ENCODE data around the gene NDFIP2.
A peak's percentile ranks its signal among the peaks of the same experiment; 100 is the strongest.

NDFIP2 gene

GRCh38 chr13:79458436-79458835 lies 22.5 kb upstream of the NDFIP2 start:
- DNase-seq (ENCODE audit: low spot score), result no peak

GRCh38 chr13:79459906-79460305 lies 21.0 kb upstream of the NDFIP2 start:
- no peak for DNase-seq (ENCODE audit: low spot score)

DNA sequence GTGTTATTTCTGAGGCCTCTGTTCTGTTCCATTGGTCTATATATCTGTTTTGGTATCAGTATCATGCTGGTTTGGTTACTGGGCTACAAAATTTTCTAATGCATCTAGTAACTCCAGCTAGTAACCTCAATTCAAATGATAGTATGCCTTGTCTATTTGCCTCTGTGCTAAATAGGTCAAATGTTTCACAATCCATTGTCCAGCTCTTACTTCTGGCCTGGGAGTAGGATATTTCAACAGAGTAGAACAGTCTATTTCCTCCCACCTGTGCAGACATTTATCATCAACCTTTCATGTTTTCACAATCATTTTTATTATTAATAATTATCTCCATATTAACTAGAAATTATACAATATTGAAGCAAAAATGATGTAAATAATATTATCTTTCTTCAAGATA lies 18.1 kb upstream of the NDFIP2 start:
- no peak for DNase-seq (ENCODE audit: low spot score)

DNA sequence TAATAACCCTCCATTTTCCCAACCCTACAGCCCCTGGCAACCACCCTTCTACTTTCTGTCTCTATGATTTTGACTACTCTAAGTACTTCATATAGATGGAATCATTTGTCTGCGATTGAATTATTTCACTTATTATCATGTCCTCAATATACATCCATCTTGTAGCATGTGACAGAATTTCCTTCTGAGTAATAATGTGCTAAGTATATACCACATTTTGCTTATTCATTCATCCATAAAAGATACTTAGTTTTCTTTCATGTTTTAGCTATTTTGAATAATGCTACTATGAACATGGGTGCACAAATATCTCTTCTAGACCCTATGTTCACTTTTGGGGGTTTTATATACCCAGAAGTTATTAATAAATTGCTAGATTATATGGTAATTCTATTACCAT lies 17.4 kb upstream of the NDFIP2 start:
- no peak for DNase-seq (ENCODE audit: low spot score)

DNA sequence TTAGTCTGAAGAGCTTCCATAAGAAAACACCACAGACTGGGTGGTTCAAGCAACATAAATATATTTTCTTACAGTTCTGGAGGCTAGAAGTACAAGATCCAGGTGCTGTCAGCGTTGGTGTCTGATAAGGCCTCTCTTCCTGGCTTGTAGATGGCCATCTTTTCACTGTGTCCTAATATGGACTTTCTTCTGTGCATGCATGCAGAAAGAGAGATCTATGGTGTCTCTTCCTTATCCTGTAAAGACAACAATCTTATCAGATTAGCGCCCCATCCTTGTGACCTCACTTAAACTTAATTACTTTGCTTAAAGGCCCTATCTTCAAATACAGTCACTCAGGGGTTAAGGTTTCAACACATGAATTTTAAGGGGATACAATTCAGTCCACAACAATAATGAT lies 14.1 kb upstream of the NDFIP2 start:
- DNase-seq (ENCODE audit: low spot score), result no peak

DNA sequence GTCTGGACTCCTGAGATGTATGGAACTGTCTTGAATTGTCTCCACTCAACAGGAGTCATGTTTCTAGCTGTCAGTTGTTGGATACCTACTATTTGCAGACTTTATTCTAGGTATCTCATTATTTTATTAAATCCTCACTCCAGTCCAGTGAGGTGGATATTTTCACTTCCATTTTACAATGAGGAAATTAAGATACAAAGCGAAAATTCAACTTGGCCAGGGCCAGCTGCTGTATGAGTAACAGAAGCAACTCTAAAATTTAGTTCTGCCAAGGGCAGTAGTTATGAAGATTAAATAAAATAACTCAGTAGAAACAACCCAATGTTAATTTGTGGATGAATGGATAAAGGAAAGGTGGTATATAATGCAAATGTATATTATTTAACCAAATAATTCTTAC lies 12.6 kb upstream of the NDFIP2 start:
- no peak for DNase-seq (ENCODE audit: low spot score)

DNA sequence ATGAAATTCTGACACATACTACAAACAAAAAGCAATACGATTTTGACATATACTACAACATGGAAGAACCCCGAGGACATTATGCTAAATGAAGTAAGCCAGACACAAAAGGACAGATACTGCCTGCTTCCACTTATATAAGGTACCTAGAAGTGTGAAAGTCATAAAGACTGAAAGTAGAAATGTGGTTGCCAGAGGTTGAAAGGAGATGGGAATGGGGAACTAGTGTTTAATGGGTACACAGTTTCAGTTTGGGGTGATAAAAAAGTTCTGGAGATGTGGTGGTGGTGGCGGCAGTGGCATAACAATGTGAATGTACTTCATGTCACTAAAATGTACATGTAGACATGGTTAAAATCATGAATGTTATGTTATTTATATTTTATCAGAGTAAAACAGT lies 12.1 kb upstream of the NDFIP2 start:
- no peak for DNase-seq (ENCODE audit: low spot score)

- DNase-seq (ENCODE audit: low spot score), result no peak
These were observed 11.3 kb upstream of the NDFIP2 start for GRCh38 chr13:79469608-79470007.

DNA sequence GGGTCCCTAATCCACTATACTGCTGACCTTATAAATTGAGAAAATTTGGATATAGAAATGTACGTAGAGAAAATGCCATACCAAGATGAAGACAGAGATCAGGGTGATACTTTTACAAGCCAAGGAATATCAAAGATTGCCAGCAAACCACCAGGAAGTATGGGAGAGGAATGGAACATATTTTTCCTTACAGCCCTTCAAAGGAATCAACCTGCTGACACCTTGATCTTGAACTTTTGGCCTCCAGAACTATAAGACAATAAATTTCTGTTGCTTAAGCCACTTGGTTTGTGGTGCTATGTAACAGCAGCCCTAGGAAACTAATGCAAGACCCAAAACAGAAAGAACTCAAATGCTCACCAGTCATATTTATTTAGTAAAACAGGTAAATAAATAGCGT lies 10.3 kb upstream of the NDFIP2 start:
- DNase-seq (ENCODE audit: low spot score), result no peak

- DNase-seq (ENCODE audit: low spot score), result no peak
These were observed 5.4 kb upstream of the NDFIP2 start for GRCh38 chr13:79475569-79475968.

DNA sequence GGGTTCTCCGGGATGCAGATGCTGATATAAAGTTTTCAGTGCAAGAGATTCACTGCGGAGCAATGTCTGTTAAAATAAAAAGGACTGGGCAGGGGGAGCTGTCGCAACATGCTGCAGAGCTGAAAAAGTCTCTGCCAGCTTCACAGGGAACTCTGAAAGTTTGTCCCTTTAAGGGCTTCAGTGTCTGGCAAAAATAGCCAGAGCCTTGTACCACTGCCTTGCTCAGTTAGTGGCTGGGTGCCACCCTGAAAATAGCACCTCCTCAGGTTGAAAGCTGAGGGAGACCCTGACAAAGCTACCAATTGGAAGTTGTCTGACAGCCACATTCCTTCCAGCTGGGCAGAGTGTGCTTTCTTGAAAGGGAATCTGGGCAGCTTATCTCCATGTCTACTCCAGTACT lies 3.0 kb upstream of the NDFIP2 start:
- no peak for DNase-seq (ENCODE audit: low spot score)

DNA sequence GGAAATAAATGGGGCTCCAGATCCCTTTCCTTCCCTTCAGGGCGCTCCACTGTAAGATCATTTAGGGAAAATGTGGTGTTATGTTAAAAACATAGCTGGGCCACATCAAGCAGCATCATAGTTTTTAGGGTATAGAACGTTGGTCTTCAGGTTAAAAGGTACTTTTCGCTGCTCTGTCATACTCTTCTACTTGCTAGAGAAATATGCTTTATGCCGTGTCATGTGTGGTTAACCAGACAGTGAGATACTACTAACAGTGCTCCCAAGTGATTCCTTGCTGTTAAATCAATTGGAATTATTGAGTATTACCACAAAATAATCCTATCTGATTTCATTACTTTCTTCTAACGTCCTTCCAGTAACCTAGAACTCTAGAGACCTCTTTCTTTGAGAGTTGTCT lies 1.1 kb upstream of the NDFIP2 start:
- DNase-seq (ENCODE audit: low spot score), result no peak

DNA sequence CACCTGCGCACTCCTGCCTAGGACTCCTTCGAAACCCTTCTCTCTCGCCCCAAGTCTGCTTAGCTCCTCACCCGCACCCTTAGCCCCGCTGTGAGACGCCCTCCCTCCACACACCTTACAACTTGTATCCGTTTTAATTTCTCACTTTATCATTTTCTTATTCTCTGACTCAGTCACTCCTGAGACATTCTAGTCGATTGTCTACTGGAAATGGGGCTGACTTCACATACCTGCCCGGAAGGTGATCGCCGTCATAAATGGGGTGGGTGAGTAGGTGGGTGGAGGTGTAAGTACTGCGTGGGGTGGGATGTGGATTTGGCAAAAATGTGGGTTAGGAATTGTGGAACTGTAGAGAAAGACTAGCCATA lies 714 bp downstream of the NDFIP2 start:
- DNase-seq (ENCODE audit: low spot score), result no peak

GRCh38 chr13:79482281-79482970 lies 1.5 kb downstream of the NDFIP2 start:
- no peak for DNase-seq (ENCODE audit: low spot score)

GRCh38 chr13:79483086-79483706 lies 2.2 kb downstream of the NDFIP2 start:
- DNase-seq (ENCODE audit: low spot score), result peak; percentile 30

GRCh38 chr13:79485014-79485811 lies 4.3 kb downstream of the NDFIP2 start:
- peak; percentile 39 for DNase-seq (ENCODE audit: low spot score)

- no peak for DNase-seq (ENCODE audit: low spot score)
These were observed 5.7 kb downstream of the NDFIP2 start for GRCh38 chr13:79486433-79487188.

DNA sequence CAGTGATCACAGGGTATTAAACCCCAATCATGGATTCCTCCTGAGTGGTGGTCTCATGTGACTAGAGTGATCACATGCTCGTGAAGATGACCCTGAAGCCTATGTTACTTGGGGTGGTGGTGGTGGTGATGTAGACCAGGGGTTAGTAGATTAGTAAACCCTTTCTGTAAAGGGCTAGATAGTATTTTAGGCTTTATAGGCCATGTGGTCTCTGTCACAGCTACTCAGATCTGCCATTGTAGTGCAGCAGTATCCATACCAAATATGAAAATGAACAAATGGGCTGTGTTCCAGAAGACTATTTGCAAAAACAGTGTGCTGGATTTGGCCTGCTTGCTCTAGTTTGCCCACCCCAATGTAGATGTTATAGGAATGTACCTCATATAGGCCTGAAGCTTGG lies 9.4 kb downstream of the NDFIP2 start:
- no peak for DNase-seq (ENCODE audit: low spot score)

DNA sequence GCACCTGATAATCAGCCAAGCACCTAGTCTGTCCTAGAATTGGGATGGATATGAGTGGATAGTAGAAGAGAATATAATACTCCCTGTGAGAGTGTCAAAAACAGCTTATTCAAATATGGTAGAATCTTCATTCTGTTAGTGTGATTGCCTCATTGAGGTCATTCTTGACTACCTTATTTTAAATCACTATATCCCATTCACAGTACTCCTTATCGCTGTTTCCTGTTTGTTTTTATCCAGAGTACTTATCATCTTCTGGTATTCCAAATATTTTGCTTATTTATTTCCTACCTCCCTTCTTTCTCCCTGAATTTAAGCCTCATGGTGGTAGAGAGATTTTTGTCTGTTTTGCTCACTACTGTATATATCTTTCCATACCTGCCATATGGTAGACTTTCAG lies 9.9 kb downstream of the NDFIP2 start:
- no peak for DNase-seq (ENCODE audit: low spot score)

DNA sequence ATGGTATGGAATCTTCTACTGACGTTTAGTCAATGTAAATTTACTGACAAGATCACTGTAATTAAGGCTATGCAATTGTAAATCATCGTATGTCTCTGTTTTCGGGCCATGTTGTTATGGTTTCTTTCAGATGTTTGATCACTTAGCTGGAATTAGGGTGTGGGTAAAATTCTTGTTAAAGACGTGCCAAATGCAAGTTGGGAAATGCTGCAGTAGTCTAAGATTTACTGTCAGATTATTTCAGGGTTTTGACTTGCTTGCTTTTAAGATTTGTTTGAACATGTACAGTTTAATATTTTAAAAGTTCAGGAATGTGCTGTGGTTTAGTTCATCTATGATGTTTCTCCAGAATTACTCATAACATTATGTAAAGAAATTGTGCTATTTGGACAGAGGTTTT lies 10.8 kb downstream of the NDFIP2 start:
- DNase-seq (ENCODE audit: low spot score), result peak; percentile 30

GRCh38 chr13:79492313-79492798 lies 11.4 kb downstream of the NDFIP2 start:
- no peak for DNase-seq (ENCODE audit: low spot score)

DNA sequence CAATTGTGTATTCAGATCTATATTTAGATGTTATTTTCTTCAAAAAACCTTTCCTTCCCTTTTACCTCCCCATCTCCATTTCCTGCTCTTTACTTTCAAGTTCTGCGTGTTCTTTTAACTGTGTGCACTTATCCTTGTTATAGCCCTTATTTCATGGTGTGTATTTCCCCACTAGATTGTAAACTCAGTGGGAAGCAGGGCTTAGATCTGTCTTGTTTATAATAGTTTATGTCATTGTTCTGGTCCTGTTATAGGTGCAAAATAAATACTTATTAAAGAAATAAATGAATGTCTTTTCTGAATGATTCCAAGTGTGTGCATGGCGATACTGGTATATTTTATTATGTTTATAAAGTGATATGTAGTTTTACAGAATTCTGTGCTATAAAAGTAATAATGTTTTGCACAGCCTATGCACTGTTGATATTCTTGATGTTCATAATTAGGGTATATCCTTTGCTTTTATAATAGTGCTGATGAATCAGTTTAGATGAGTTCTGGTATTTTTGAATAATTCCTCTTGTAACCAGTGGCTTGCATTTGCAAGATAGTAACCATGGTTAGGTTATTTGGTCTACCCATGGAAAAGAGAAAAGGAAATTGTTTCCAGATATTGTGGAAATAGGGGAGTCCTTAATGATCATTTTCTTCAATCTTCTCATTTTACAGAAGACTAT lies 12.1 kb downstream of the NDFIP2 start:
- DNase-seq (ENCODE audit: low spot score), result no peak

Measured in AG08396 (cell line).